GM18505 (cell line): ENCODE results near the gene PPIL1.
"Not testable (repeated sequence)": the region's sequence is repeated elsewhere in the genome, so short reads cannot be mapped to it uniquely, and the experiment has no call there.

Experiments
- ATAC-seq: cut with Tn5 transposase; IDR thresholded peaks from one replicate; pipeline ENCODE4 v1.9.1; 2021; ENCODE audit not compliant: unreplicated experiment
- POLR2A ChIP-seq: IDR thresholded peaks from 4 replicates; pipeline ENCODE4 v1.6.1; 2011; ENCODE audit warnings: borderline replicate concordance; ENCODE audit not compliant: insufficient read depth, insufficient read length; ENCODE audit errors: extremely low read depth

Gene PPIL1

GRCh38 chr6:36906539-36907325 is 32.1 kb upstream of the PPIL1 start:
- no peak for TF ChIP-seq POLR2A
- no peak for ATAC-seq

GRCh38 chr6:36904851-36905393 is 30.3 kb upstream of the PPIL1 start:
- no peak for ATAC-seq
- TF ChIP-seq POLR2A: no peak

GRCh38 chr6:36904114-36904513 is 29.5 kb upstream of the PPIL1 start:
- no peak for ATAC-seq
- no peak for TF ChIP-seq POLR2A

- ATAC-seq: no peak
- TF ChIP-seq POLR2A: no peak
Measured at GRCh38 chr6:36897609-36898008, 23.0 kb upstream of the PPIL1 start.

- TF ChIP-seq POLR2A: no peak
- no peak for ATAC-seq
Measured at GRCh38 chr6:36893976-36894932, 19.7 kb upstream of the PPIL1 start.

GRCh38 chr6:36891153-36891552 is 16.6 kb upstream of the PPIL1 start:
- ATAC-seq: not testable (repeated sequence)

- no peak for ATAC-seq
Measured at GRCh38 chr6:36890112-36890663, 15.6 kb upstream of the PPIL1 start.

GRCh38 chr6:36888654-36889481 is 14.3 kb upstream of the PPIL1 start:
- ATAC-seq: no peak
- no peak for TF ChIP-seq POLR2A

More at GRCh38 chr6:36890112-36890663, 15.6 kb upstream of the PPIL1 start:
- no peak for TF ChIP-seq POLR2A

- ATAC-seq: no peak
- no peak for TF ChIP-seq POLR2A
Measured at GRCh38 chr6:36888115-36888643, 13.6 kb upstream of the PPIL1 start.

- ATAC-seq: no peak
- TF ChIP-seq POLR2A: no peak
Measured at GRCh38 chr6:36886950-36887618, 12.5 kb upstream of the PPIL1 start.

- peak; percentile 94 for ATAC-seq
- TF ChIP-seq POLR2A: peak; percentile 92
Measured at GRCh38 chr6:36885461-36886401, 11.1 kb upstream of the PPIL1 start, which contains the start of gene C6orf89. TSS of gene C6orf89 (plus strand) at chr6:36885952. CDS start at chr6:36899445, 13,493 bp downstream.
